ENCODE results near the gene MAPT.
A peak's percentile ranks its signal among the peaks of the same experiment; 100 is the strongest.
"Not testable (repeated sequence)": the region's sequence is repeated elsewhere in the genome, so short reads cannot be mapped to it uniquely, and the experiment has no call there.

Gene MAPT

GRCh38 chr17:46000757-46001156, 106.4 kb downstream of the MAPT start:
- TF ChIP-seq, protein P1, sequence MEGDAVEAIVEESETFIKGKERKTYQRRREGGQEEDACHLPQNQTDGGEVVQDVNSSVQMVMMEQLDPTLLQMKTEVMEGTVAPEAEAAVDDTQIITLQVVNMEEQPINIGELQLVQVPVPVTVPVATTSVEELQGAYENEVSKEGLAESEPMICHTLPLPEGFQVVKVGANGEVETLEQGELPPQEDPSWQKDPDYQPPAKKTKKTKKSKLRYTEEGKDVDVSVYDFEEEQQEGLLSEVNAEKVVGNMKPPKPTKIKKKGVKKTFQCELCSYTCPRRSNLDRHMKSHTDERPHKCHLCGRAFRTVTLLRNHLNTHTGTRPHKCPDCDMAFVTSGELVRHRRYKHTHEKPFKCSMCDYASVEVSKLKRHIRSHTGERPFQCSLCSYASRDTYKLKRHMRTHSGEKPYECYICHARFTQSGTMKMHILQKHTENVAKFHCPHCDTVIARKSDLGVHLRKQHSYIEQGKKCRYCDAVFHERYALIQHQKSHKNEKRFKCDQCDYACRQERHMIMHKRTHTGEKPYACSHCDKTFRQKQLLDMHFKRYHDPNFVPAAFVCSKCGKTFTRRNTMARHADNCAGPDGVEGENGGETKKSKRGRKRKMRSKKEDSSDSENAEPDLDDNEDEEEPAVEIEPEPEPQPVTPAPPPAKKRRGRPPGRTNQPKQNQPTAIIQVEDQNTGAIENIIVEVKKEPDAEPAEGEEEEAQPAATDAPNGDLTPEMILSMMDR (IDR thresholded peaks at IDR 0.05; ENCODE audit: low read depth, low read length, missing control alignments), result no peak
- no peak for DNase-seq (ENCODE audit: extremely low read depth, low read depth)
- no peak overlapping the region for H3K4me3 ChIP-seq (replicated peaks; ENCODE audit: low read depth, low read length)

DNA sequence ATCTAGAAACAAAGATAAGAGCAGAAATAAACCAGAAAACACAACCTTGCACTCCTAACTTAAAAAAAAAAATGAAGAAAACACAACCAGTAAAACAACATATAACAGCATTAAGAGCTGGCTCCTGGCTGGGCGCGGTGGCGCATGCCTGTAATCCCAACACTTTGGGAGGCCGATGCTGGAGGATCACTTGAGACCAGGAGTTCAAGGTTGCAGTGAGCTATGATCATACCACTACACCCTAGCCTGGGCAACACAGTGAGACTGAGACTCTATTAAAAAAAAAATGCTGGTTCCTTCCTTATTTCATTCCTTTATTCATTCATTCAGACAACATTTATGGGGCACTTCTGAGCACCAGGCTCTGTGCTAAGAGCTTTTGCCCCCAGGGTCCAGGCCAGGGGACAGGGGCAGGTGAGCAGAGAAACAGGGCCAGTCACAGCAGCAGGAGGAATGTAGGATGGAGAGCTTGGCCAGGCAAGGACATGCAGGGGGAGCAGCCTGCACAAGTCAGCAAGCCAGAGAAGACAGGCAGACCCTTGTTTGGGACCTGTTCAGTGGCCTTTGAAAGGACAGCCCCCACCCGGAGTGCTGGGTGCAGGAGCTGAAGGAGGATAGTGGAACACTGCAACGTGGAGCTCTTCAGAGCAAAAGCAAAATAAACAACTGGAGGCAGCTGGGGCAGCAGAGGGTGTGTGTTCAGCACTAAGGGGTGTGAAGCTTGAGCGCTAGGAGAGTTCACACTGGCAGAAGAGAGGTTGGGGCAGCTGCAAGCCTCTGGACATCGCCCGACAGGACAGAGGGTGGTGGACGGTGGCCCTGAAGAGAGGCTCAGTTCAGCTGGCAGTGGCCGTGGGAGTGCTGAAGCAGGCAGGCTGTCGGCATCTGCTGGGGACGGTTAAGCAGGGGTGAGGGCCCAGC, 107.3 kb downstream of the MAPT start:
- DNase-seq (ENCODE audit: extremely low read depth, low read depth), result no peak
- TF ChIP-seq, protein P1 (IDR thresholded peaks at IDR 0.05; ENCODE audit: low read depth, low read length, missing control alignments), result no peak
- no peak overlapping the region for H3K4me3 ChIP-seq (replicated peaks; ENCODE audit: low read depth, low read length)

GRCh38 chr17:46002311-46002972, 108.1 kb downstream of the MAPT start:
- TF ChIP-seq, protein P1 (IDR thresholded peaks at IDR 0.05; ENCODE audit: low read depth, low read length, missing control alignments), result peak; percentile 81
- H3K4me3 ChIP-seq (replicated peaks; ENCODE audit: low read depth, low read length), result no peak overlapping the region
- peak; percentile 17 for DNase-seq (ENCODE audit: extremely low read depth, low read depth)

GRCh38 chr17:46002973-46003316, 108.6 kb downstream of the MAPT start:
- TF ChIP-seq, protein P1 (IDR thresholded peaks at IDR 0.05; ENCODE audit: low read depth, low read length, missing control alignments), result no peak
- DNase-seq (ENCODE audit: extremely low read depth, low read depth), result no peak
- no peak overlapping the region for H3K4me3 ChIP-seq (replicated peaks; ENCODE audit: low read depth, low read length)

- H3K4me3 ChIP-seq (replicated peaks; ENCODE audit: low read depth, low read length), result no peak overlapping the region
- DNase-seq (ENCODE audit: extremely low read depth, low read depth), result no peak
- TF ChIP-seq, protein P1 (IDR thresholded peaks at IDR 0.05; ENCODE audit: low read depth, low read length, missing control alignments), result no peak
Observed at GRCh38 chr17:46003907-46004748, 109.8 kb downstream of the MAPT start.

- not testable (repeated sequence) for DNase-seq (ENCODE audit: extremely low read depth, low read depth); H3K4me3 ChIP-seq (replicated peaks; ENCODE audit: low read depth, low read length)
Observed at GRCh38 chr17:46006082-46006481, 111.7 kb downstream of the MAPT start.

All from HFF-Myc (cell line).